K562 (cell line): ENCODE measurements around the gene C1QTNF12. TPM values are rescaled to one million over a fixed set of nuclear protein-coding genes. Genes with fewer than 3 reads are reported as not detected.

Experiments
- PHF8 ChIP-seq: fragments of 200-600 bp; sonication (generic); IDR thresholded peaks from 2 replicates; pipeline ENCODE4 v1.6.1; 2012; ENCODE audit warnings: mixed run types, mild to moderate bottlenecking, inconsistent platforms, low read length, moderate library complexity, borderline replicate concordance
- SMARCE1 ChIP-seq: fragments of 450-650 bp; IDR thresholded peaks from 2 replicates; pipeline ENCODE4 v1.7.1; 2016; ENCODE audit warnings: mild to moderate bottlenecking
- TAF15 ChIP-seq: fragments of 200-400 bp; formaldehyde crosslinking; IDR thresholded peaks from 2 replicates; pipeline ENCODE4 v1.6.1; 2017; ENCODE audit warnings: mild to moderate bottlenecking, low read depth, low read length, moderate library complexity
- TCFL5 ChIP-seq: fragments of 250-450 bp; sonication (Bioruptor Pico); conservative IDR thresholded peaks from 2 replicates; pipeline ENCODE4 v1.6.1; 2021; ENCODE audit warnings: mild to moderate bottlenecking, moderate library complexity, matching md5 sums
- ZBTB17 ChIP-seq: fragments of 450-650 bp; formaldehyde crosslinking; IDR thresholded peaks from 2 replicates; pipeline ENCODE4 v1.4.0; 2020; ENCODE audit warnings: mild to moderate bottlenecking
- ZFX ChIP-seq: sonication (generic); formaldehyde crosslinking; IDR thresholded peaks from 2 replicates; pipeline ENCODE4 v1.8.0; 2022; ENCODE audit warnings: mild to moderate bottlenecking, missing genetic modification reagents, moderate library complexity
- ZKSCAN1 ChIP-seq: fragments of 150-350 bp; IDR thresholded peaks from 2 replicates; pipeline ENCODE4 v1.6.1; 2016; ENCODE audit warnings: low read depth, low read length
- ZNF282 ChIP-seq: sonication (generic); formaldehyde crosslinking; IDR thresholded peaks from 2 replicates; pipeline ENCODE4 v1.8.1; 2023; ENCODE audit warnings: missing genetic modification reagents
- polyA plus RNA-seq, 8 experiments: library from polyadenylated mRNA; depleted of rRNA in 4 of 8; stranded (reverse) in 5 of 8; unstranded in 3 of 8; fragments of >200 nt; fragmentation: Nextera tagmentation in 2 of 8; fragmentation: Illumina TruSeq in 1 of 8; extraction: Ambion mirVana in 2 of 8; extraction: Trizol in 1 of 8; gene quantifications; 2 replicates each; pipeline versions ENCODE4 v1.2.1 to v1.2.3, GENCODE V29; 2011 to 2014; ENCODE audit warnings: inconsistent platforms in 1 of 8, missing spikeins in 1 of 8
- total RNA-seq, 7 experiments: library from RNA; depleted of rRNA in 6 of 7; stranded (reverse); fragments of >200 nt in 6 of 7; fragmentation: Illumina TruSeq in 2 of 7; extraction: Trizol in 2 of 7; gene quantifications; 2 replicates each; pipeline versions ENCODE4 v1.2.1 to v1.2.3, GENCODE V29; 2011 to 2021; ENCODE audit warnings: low replicate concordance in 1 of 7
- TF ChIP-seq, protein P1 (sequence below): fragments of 450-650 bp; IDR thresholded peaks from 2 replicates; pipeline ENCODE4 v1.6.1; 2016; ENCODE audit warnings: missing biosample characterization, missing genetic modification characterization
- TF ChIP-seq, protein P2 (sequence below), 3 experiments: fragments of 200-800 bp in 1 of 3; fragments of 250-450 bp in 1 of 3; fragments of 450-650 bp in 1 of 3; sonication (Bioruptor Pico) in 1 of 3; sonication (Bioruptor generic) in 1 of 3; formaldehyde crosslinking in 1 of 3; IDR thresholded peaks; 2 replicates each; pipeline versions ENCODE4 v1.6.1 to v1.8.0; 2016 to 2022; ENCODE audit warnings: mild to moderate bottlenecking in 2 of 3, missing genetic modification characterization in 2 of 3, missing compliant biosample characterization in 1 of 3, moderate library complexity in 1 of 3
- TF ChIP-seq, protein P3 (sequence below): IDR thresholded peaks from 2 replicates; pipeline ENCODE4 v1.6.1; 2014; ENCODE audit warnings: antibody characterized with exemption
- TF ChIP-seq, protein P4 (sequence below), 2 experiments: IDR thresholded peaks in 1 of 2; conservative IDR thresholded peaks in 1 of 2; 2 replicates each; pipeline ENCODE4 v1.6.1; 2016; ENCODE audit warnings: low read depth in 2 of 2, mild to moderate bottlenecking in 1 of 2, missing compliant biosample characterization in 1 of 2, missing genetic modification characterization in 1 of 2, moderate library complexity in 1 of 2
- TF ChIP-seq, protein P5 (sequence below): fragments of 250-450 bp; sonication (Bioruptor Pico); IDR thresholded peaks from 2 replicates; pipeline ENCODE4 v1.8.0; 2021; ENCODE audit warnings: borderline replicate concordance, mild to moderate bottlenecking, moderate library complexity; ENCODE audit not compliant: poor library complexity, severe bottlenecking

The C1QTNF12 gene
- total and polyA plus RNA-seq, 9 of the 15 experiments (the other 6 are each of a cell fraction or from before 2014, with no cell fraction given), result 0.11 to 4.3 (median 0.93) TPM; not detected in 3

DNA sequence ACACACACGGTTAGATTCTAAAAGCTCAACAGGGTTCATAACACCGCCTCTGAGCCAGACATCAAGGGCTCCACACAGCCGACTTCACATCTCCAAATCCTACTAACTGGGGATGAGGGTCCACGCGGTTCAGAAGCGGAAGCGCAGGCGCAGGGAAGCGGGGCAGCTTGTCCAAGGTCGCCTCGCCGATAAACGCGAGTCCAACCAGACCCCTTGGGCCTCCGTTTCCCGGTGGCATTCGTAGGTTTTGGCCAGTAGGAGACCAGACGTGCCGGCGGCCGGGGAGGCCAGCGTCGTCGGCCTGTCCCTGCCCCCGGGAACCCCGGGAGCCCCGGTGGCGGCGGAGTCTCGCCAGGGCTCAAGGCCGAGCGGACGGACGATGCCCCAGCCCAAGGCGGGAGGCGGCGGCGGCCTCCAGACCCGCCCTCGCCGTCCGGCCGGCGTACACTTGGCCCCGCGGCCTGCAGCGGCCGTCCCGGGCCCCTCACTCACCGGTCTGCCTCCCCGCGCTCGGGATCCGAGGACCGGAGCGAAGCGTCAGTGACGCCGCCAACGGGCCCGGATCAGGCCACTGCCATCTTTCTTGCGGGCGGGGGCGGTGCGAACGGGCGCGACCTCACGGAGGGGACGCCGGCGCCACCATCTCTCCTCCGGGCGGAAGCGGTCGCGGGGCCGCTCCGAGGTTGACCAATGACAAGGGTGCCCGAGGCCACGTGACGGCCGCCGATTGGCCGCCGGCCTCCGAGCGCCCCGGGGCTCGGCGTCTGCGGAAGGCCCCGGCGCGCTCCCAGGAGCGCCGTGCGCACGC lies 14.9 kb downstream of the C1QTNF12 start, which contains the start of gene SDF4 (continued):
- TF ChIP-seq TAF15, result no peak
- peak; percentile 82 for TF ChIP-seq ZBTB17 (CRISPR knock-in tag)
- TF ChIP-seq PHF8, result peak; percentile 96
- TF ChIP-seq, protein P1, sequence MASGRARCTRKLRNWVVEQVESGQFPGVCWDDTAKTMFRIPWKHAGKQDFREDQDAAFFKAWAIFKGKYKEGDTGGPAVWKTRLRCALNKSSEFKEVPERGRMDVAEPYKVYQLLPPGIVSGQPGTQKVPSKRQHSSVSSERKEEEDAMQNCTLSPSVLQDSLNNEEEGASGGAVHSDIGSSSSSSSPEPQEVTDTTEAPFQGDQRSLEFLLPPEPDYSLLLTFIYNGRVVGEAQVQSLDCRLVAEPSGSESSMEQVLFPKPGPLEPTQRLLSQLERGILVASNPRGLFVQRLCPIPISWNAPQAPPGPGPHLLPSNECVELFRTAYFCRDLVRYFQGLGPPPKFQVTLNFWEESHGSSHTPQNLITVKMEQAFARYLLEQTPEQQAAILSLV (tag), result no peak
- no peak for TF ChIP-seq ZKSCAN1
- TF ChIP-seq, protein P2, sequence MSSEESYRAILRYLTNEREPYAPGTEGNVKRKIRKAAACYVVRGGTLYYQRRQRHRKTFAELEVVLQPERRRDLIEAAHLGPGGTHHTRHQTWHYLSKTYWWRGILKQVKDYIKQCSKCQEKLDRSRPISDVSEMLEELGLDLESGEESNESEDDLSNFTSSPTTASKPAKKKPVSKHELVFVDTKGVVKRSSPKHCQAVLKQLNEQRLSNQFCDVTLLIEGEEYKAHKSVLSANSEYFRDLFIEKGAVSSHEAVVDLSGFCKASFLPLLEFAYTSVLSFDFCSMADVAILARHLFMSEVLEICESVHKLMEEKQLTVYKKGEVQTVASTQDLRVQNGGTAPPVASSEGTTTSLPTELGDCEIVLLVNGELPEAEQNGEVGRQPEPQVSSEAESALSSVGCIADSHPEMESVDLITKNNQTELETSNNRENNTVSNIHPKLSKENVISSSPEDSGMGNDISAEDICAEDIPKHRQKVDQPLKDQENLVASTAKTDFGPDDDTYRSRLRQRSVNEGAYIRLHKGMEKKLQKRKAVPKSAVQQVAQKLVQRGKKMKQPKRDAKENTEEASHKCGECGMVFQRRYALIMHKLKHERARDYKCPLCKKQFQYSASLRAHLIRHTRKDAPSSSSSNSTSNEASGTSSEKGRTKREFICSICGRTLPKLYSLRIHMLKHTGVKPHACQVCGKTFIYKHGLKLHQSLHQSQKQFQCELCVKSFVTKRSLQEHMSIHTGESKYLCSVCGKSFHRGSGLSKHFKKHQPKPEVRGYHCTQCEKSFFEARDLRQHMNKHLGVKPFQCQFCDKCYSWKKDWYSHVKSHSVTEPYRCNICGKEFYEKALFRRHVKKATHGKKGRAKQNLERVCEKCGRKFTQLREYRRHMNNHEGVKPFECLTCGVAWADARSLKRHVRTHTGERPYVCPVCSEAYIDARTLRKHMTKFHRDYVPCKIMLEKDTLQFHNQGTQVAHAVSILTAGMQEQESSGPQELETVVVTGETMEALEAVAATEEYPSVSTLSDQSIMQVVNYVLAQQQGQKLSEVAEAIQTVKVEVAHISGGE (CRISPR knock-in tag; IDR thresholded peaks at IDR 0.05), result peak in 2 of 3 experiments; percentile 1 to 76; a peak in 3 of 6 replicates
- no peak for TF ChIP-seq TCFL5 (CRISPR knock-in tag)
- TF ChIP-seq, protein P3, sequence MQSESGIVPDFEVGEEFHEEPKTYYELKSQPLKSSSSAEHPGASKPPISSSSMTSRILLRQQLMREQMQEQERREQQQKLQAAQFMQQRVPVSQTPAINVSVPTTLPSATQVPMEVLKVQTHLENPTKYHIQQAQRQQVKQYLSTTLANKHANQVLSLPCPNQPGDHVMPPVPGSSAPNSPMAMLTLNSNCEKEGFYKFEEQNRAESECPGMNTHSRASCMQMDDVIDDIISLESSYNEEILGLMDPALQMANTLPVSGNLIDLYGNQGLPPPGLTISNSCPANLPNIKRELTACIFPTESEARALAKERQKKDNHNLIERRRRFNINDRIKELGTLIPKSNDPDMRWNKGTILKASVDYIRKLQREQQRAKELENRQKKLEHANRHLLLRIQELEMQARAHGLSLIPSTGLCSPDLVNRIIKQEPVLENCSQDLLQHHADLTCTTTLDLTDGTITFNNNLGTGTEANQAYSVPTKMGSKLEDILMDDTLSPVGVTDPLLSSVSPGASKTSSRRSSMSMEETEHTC, result no peak; the same call in 1 of the 2 replicates
- peak; percentile 93 for TF ChIP-seq ZFX
- TF ChIP-seq, protein P4, sequence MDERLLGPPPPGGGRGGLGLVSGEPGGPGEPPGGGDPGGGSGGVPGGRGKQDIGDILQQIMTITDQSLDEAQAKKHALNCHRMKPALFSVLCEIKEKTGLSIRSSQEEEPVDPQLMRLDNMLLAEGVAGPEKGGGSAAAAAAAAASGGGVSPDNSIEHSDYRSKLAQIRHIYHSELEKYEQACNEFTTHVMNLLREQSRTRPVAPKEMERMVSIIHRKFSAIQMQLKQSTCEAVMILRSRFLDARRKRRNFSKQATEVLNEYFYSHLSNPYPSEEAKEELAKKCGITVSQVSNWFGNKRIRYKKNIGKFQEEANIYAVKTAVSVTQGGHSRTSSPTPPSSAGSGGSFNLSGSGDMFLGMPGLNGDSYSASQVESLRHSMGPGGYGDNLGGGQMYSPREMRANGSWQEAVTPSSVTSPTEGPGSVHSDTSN (CRISPR knock-in tag; IDR thresholded peaks at IDR 0.05; ENCODE audit: low read depth), result no peak
- TF ChIP-seq, protein P4 (tag; conservative IDR thresholded peaks at IDR 0.05; ENCODE audit: low read depth), result no peak
- TF ChIP-seq ZNF282 (CRISPR knock-in tag), result no peak
- TF ChIP-seq SMARCE1, result no peak
- TF ChIP-seq, protein P5, sequence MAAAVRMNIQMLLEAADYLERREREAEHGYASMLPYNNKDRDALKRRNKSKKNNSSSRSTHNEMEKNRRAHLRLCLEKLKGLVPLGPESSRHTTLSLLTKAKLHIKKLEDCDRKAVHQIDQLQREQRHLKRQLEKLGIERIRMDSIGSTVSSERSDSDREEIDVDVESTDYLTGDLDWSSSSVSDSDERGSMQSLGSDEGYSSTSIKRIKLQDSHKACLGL (CRISPR knock-in tag), result no peak
